ENCODE data around the gene KIF18B. TPM values are rescaled to one million over a fixed set of nuclear protein-coding genes. Genes with fewer than 3 reads are reported as not detected.

The KIF18B gene
- total RNA-seq, 1 donor from 2014 or later, result 1.7 TPM

- Mint-ChIP-seq H3K9me3 (no peaks in the 10 kb centered on the region), H3K4me3 (no peak overlapping the region), H3K36me3 (ENCODE audit: low read depth) (no peaks in the 10 kb centered on the region), H3K4me1 (no peaks in the 10 kb centered on the region), H3K27ac (no peak overlapping the region), H3K27me3 (no peaks in the 10 kb centered on the region)
- DNase-seq, result no peak
- TF ChIP-seq, protein P1, sequence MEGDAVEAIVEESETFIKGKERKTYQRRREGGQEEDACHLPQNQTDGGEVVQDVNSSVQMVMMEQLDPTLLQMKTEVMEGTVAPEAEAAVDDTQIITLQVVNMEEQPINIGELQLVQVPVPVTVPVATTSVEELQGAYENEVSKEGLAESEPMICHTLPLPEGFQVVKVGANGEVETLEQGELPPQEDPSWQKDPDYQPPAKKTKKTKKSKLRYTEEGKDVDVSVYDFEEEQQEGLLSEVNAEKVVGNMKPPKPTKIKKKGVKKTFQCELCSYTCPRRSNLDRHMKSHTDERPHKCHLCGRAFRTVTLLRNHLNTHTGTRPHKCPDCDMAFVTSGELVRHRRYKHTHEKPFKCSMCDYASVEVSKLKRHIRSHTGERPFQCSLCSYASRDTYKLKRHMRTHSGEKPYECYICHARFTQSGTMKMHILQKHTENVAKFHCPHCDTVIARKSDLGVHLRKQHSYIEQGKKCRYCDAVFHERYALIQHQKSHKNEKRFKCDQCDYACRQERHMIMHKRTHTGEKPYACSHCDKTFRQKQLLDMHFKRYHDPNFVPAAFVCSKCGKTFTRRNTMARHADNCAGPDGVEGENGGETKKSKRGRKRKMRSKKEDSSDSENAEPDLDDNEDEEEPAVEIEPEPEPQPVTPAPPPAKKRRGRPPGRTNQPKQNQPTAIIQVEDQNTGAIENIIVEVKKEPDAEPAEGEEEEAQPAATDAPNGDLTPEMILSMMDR (IDR thresholded peaks at IDR 0.05), result no peak
- intact Hi-C loops (cut with micrococcal nuclease), result no loop called here
- no peak for ATAC-seq (ENCODE audit: low read depth)
- CTCF ChIA-PET, result no interaction called here
- POLR2A ChIA-PET, result interaction anchor here (0.6 kb wide), 2 partner anchors 36 to 1868 kb away, joined by 3 to 5 read pairs; no protein-coding TSS in a partner anchor
These were observed 16.9 kb downstream of the KIF18B start for GRCh38 chr17:44930667-44931066.

GRCh38 chr17:44928950-44929720 is 18.4 kb downstream of the KIF18B start:
- H3K9me3 Mint-ChIP-seq, result no peaks in the 10 kb centered on the region
- intact Hi-C loops (cut with micrococcal nuclease), result no loop called here
- ChIA-PET CTCF (no interaction called here), POLR2A (no interaction called here)
- no peak overlapping the region for H3K27ac Mint-ChIP-seq
- H3K4me3 Mint-ChIP-seq, result no peak overlapping the region
- ATAC-seq (ENCODE audit: low read depth), result no peak
- H3K4me1 Mint-ChIP-seq, result no peaks in the 10 kb centered on the region
- no peaks in the 10 kb centered on the region for H3K27me3 Mint-ChIP-seq
- no peaks in the 10 kb centered on the region for H3K36me3 Mint-ChIP-seq (ENCODE audit: low read depth)
- DNase-seq, result no peak
- TF ChIP-seq, protein P1 (IDR thresholded peaks at IDR 0.05), result no peak

DNA sequence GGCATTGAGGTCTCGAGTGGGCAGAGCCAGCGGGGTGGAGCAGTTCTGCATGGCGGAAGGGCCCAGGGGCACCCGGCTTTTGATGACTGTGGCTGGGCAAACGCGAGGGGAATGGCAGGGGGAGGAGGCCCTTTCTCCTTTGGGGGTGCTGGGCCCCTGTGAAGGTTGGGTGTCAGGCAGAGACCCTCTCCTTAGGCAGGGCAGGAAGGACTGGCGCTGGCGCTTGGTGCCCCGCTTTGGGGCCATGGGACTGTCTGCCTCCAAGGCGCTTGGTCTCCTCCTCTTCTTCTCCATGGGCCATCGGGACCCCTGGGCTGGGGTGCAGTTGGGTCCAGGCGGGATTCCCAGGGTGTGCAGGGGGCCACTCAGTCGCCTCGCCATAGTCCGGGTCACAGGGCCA is 19.4 kb downstream of the KIF18B start:
- H3K4me3 Mint-ChIP-seq, result no peak overlapping the region
- H3K27ac Mint-ChIP-seq, result no peak overlapping the region
- intact Hi-C loops (cut with micrococcal nuclease), result no loop called here

GRCh38 chr17:44927696-44928095 is 19.9 kb downstream of the KIF18B start:
- CTCF ChIA-PET, result no interaction called here
- ATAC-seq (ENCODE audit: low read depth) (no peak), DNase-seq (no peak)
- Mint-ChIP-seq H3K27ac (no peak overlapping the region), H3K4me1 (no peaks in the 10 kb centered on the region), H3K9me3 (no peaks in the 10 kb centered on the region), H3K27me3 (peaks cover 1% of the 10 kb centered on the region), H3K4me3 (no peak overlapping the region), H3K36me3 (ENCODE audit: low read depth) (no peaks in the 10 kb centered on the region)
- POLR2A ChIA-PET, result no interaction called here
- TF ChIP-seq, protein P1 (IDR thresholded peaks at IDR 0.05), result no peak
- intact Hi-C loops (cut with micrococcal nuclease), result no loop called here

More for the DNA sequence above, 19.4 kb downstream of the KIF18B start:
- TF ChIP-seq, protein P1 (IDR thresholded peaks at IDR 0.05), result no peak
- H3K9me3 Mint-ChIP-seq, result no peaks in the 10 kb centered on the region
- H3K4me1 Mint-ChIP-seq, result no peaks in the 10 kb centered on the region
- no peak for DNase-seq
- H3K36me3 Mint-ChIP-seq (ENCODE audit: low read depth), result no peaks in the 10 kb centered on the region
- ChIA-PET CTCF (no interaction called here), POLR2A (no interaction called here)
- no peaks in the 10 kb centered on the region for H3K27me3 Mint-ChIP-seq
- ATAC-seq (ENCODE audit: low read depth), result no peak

- CTCF ChIA-PET, result no interaction called here
- POLR2A ChIA-PET, result no interaction called here
- intact Hi-C loops (cut with micrococcal nuclease), result no loop called here
These were observed 20.6 kb downstream of the KIF18B start for GRCh38 chr17:44926821-44927525.

More at GRCh38 chr17:44926821-44927525, 20.6 kb downstream of the KIF18B start:
- H3K36me3 Mint-ChIP-seq (ENCODE audit: low read depth), result no peaks in the 10 kb centered on the region
- no peak for ATAC-seq (ENCODE audit: low read depth)
- H3K4me3 Mint-ChIP-seq, result no peak overlapping the region
- TF ChIP-seq, protein P1 (IDR thresholded peaks at IDR 0.05), result no peak
- no peak for DNase-seq
- H3K27me3 Mint-ChIP-seq, result peaks cover 8% of the 10 kb centered on the region
- no peaks in the 10 kb centered on the region for H3K4me1 Mint-ChIP-seq
- no peak overlapping the region for H3K27ac Mint-ChIP-seq
- H3K9me3 Mint-ChIP-seq, result no peaks in the 10 kb centered on the region
